CD14-positive monocyte (primary cell): Measurements from ENCODE around the gene TMEM175. TPM values are rescaled to one million over a fixed set of nuclear protein-coding genes. Genes with fewer than 3 reads are reported as not detected.
"Not testable (repeated sequence)": the region's sequence is repeated elsewhere in the genome, so short reads cannot be mapped to it uniquely, and the experiment has no call there.

Experiments used
- DNase-seq, 3 donors: peaks; one replicate each; pipeline ENCODE4 v3.0.0-alpha.2; 2011 to 2022
- H2AFZ ChIP-seq: 2 replicates; pipeline ENCODE4 v1.6.0; 2012; ENCODE audit warnings: mild to moderate bottlenecking, low read depth, low read length, inconsistent platforms; ENCODE audit not compliant: insufficient read depth, poor library complexity, severe bottlenecking
- H3K27ac ChIP-seq, 2 donors: 1 replicate in 1 of 2; 2 replicates in 1 of 2; pipeline ENCODE4 v1.5.1; 2012 to 2013; ENCODE audit warnings: low read length in 2 of 2, control low read depth in 1 of 2, inconsistent platforms in 1 of 2, low read depth in 1 of 2, mild to moderate bottlenecking in 1 of 2
- H3K27me3 ChIP-seq, 2 donors: one replicate each; pipeline versions ENCODE4 v1.6.0 to v1.6.1; 2011 to 2013; ENCODE audit warnings: low read length in 2 of 2; ENCODE audit not compliant: control insufficient read depth in 2 of 2, insufficient read depth in 2 of 2
- H3K36me3 ChIP-seq, 2 donors: replicated peaks in 1 of 2; 1 replicate in 1 of 2; 2 replicates in 1 of 2; pipeline versions ENCODE4 v1.5.1 to v1.6.1; 2012 to 2013; ENCODE audit warnings: low read length in 2 of 2, control low read depth in 1 of 2, inconsistent platforms in 1 of 2, mild to moderate bottlenecking in 1 of 2; ENCODE audit not compliant: insufficient read depth in 2 of 2, control insufficient read depth in 1 of 2
- H3K4me1 ChIP-seq, 2 donors: 1 replicate in 1 of 2; 2 replicates in 1 of 2; pipeline versions ENCODE4 v1.5.1 to v1.6.1; 2012 to 2013; ENCODE audit warnings: low read length in 2 of 2, control low read depth in 1 of 2, inconsistent platforms in 1 of 2, mild to moderate bottlenecking in 1 of 2, moderate library complexity in 1 of 2; ENCODE audit not compliant: insufficient read depth in 2 of 2, control insufficient read depth in 1 of 2
- H3K4me2 ChIP-seq: replicated peaks from 2 replicates; pipeline ENCODE3; 2012; ENCODE audit warnings: low read length, moderate library complexity, mild to moderate bottlenecking; ENCODE audit not compliant: poor library complexity, severe bottlenecking; ENCODE audit errors: extremely low read depth
- H3K4me3 ChIP-seq, 3 experiments: fragments of 200-600 bp in 1 of 3; sonication (generic) in 1 of 3; replicated peaks in 1 of 3; 1 replicate in 2 of 3; 2 replicates in 1 of 3; pipeline ENCODE4 v1.5.1; 2011 to 2013; ENCODE audit warnings: low read length in 3 of 3, mild to moderate bottlenecking in 3 of 3, control low read depth in 2 of 3, low read depth in 2 of 3, inconsistent platforms in 1 of 3, moderate library complexity in 1 of 3
- H3K79me2 ChIP-seq: 2 replicates; pipeline ENCODE4 v1.6.0; 2012; ENCODE audit warnings: mild to moderate bottlenecking, control low read depth, inconsistent platforms, low read length, moderate library complexity; ENCODE audit not compliant: insufficient read depth
- H3K9ac ChIP-seq: 2 replicates; pipeline ENCODE4 v1.6.0; 2017; ENCODE audit warnings: low read length, mild to moderate bottlenecking; ENCODE audit not compliant: insufficient read depth, poor library complexity, severe bottlenecking
- H3K9me3 ChIP-seq, 2 donors: replicated peaks in 1 of 2; 1 replicate in 1 of 2; 2 replicates in 1 of 2; pipeline versions ENCODE4 v1.5.1 to v1.6.1; 2012 to 2013; ENCODE audit warnings: low read length in 2 of 2, control low read depth in 1 of 2; ENCODE audit not compliant: control insufficient read depth in 1 of 2, insufficient read depth in 1 of 2
- H4K20me1 ChIP-seq: 2 replicates; pipeline ENCODE4 v1.6.0; 2012; ENCODE audit warnings: mild to moderate bottlenecking, low read length, control low read depth, moderate library complexity; ENCODE audit not compliant: insufficient read depth
- H3K27ac Mint-ChIP-seq, 7 donors: one replicate each; pipeline ENCODE4 v1.8.0; 2020; ENCODE audit warnings: mild to moderate bottlenecking in 7 of 7, mixed read lengths in 7 of 7, moderate library complexity in 6 of 7, inconsistent platforms in 2 of 7
- H3K27me3 Mint-ChIP-seq, 3 donors: one replicate each; pipeline ENCODE4 v1.8.0; 2021 to 2022; ENCODE audit warnings: low read depth in 3 of 3, mild to moderate bottlenecking in 3 of 3, mixed read lengths in 3 of 3, moderate library complexity in 3 of 3, inconsistent platforms in 1 of 3
- H3K36me3 Mint-ChIP-seq, 2 donors: one replicate each; pipeline ENCODE4 v1.8.0; 2020; ENCODE audit warnings: mixed read lengths in 2 of 2, inconsistent platforms in 1 of 2, mild to moderate bottlenecking in 1 of 2
- H3K4me1 Mint-ChIP-seq: one replicate; pipeline ENCODE4 v1.8.0; 2020; ENCODE audit warnings: mild to moderate bottlenecking, mixed read lengths
- H3K4me3 Mint-ChIP-seq, 2 donors: one replicate each; pipeline ENCODE4 v1.8.0; 2020; ENCODE audit warnings: mild to moderate bottlenecking in 2 of 2, mixed read lengths in 2 of 2, moderate library complexity in 1 of 2
- H3K9me3 Mint-ChIP-seq, 7 donors: one replicate each; pipeline ENCODE4 v1.8.0; 2020 to 2022; ENCODE audit warnings: mixed read lengths in 7 of 7, mild to moderate bottlenecking in 6 of 7, moderate library complexity in 6 of 7, inconsistent platforms in 2 of 7
- WGBS: methylation state at CpG from one replicate; pipeline ENCODE4 v1.1.5; 2013; ENCODE audit warnings: missing lambda C conversion rate; ENCODE audit not compliant: insufficient coverage; 5-methylcytosine and 5-hydroxymethylcytosine counted together
- intact Hi-C, 2 donors: fragments of 100-400 bp; cut with micrococcal nuclease; formaldehyde crosslinking; loops; one replicate each; pipeline versions ENCODE4 v1.15.0 to v1.15.1; 2023
- polyA plus RNA-seq, 3 donors: library from polyadenylated mRNA; depleted of rRNA in 1 of 3; unstranded in 2 of 3; stranded (reverse) in 1 of 3; fragments of 300-500 nt in 2 of 3; fragments of >200 nt in 1 of 3; fragmentation: Illumina TruSeq in 2 of 3; gene quantifications; 1 replicate in 2 of 3; 2 replicates in 1 of 3; pipeline ENCODE4 v1.2.3, GENCODE V29; 2012 to 2021
- TF ChIP-seq, protein P1 (sequence below): fragments of 200-600 bp; IDR thresholded peaks from one replicate; pipeline ENCODE4 v1.8.0; 2022; ENCODE audit warnings: antibody characterized with exemption, mild to moderate bottlenecking

The TMEM175 gene
- polyA plus RNA-seq, 3 donors = 18.9 to 216 (median 20.7) TPM

DNA sequence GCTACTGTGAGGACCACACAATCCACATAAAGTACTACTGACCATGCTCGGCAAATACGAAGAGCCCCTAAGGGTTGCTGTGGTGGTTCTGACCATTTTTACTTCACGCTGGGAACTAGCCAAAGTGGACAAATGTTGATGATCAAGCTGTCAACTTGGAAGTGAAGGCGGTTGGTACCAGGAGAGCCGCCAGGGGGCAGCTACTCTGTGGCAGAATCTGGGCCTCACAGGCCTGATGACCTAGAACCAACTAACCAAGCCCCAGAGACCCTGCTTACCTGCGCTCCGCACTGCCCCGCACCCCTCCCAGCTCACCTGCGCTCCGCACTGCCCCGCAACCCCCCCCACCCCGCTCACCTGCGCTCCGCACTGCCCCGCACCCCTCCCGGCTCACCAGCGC, 5.7 kb upstream of the TMEM175 start:
- Mint-ChIP-seq H3K9me3 (no peaks in the 10 kb centered on the region), H3K27ac (peak overlapping the region in 1 of 7 donors; percentile 76), H3K4me1 (peaks cover 69% of the 10 kb centered on the region), H3K27me3 (peaks cover 0 to 4% (median 0%) of the 10 kb centered on the region in 3 donors), H3K36me3 (peaks cover 11 to 40% of the 10 kb centered on the region in 2 donors), H3K4me3 (no peak overlapping the region)
- intact Hi-C loops = no loop called here
- Histone ChIP-seq H3K4me1 (peaks cover 37 to 52% of the 10 kb centered on the region in 2 donors), H3K4me2 (no peak overlapping the region), H4K20me1 (peaks cover 99% of the 10 kb centered on the region), H3K27me3 (no peaks in the 10 kb centered on the region), H3K36me3 (peaks cover 7 to 21% of the 10 kb centered on the region in 2 donors), H3K9me3 (no peaks in the 10 kb centered on the region), H3K9ac (no peak overlapping the region), H3K27ac (peak overlapping the region in 1 of 2 donors; percentile 11), H2AFZ (no peak overlapping the region), H3K4me3 (no peak overlapping the region), H3K79me2 (peaks cover 94% of the 10 kb centered on the region)
- no CpG with 5 or more reads among the region's 17 CpGs for WGBS
- TF ChIP-seq, protein P1, sequence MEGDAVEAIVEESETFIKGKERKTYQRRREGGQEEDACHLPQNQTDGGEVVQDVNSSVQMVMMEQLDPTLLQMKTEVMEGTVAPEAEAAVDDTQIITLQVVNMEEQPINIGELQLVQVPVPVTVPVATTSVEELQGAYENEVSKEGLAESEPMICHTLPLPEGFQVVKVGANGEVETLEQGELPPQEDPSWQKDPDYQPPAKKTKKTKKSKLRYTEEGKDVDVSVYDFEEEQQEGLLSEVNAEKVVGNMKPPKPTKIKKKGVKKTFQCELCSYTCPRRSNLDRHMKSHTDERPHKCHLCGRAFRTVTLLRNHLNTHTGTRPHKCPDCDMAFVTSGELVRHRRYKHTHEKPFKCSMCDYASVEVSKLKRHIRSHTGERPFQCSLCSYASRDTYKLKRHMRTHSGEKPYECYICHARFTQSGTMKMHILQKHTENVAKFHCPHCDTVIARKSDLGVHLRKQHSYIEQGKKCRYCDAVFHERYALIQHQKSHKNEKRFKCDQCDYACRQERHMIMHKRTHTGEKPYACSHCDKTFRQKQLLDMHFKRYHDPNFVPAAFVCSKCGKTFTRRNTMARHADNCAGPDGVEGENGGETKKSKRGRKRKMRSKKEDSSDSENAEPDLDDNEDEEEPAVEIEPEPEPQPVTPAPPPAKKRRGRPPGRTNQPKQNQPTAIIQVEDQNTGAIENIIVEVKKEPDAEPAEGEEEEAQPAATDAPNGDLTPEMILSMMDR = no peak
- no peak for DNase-seq

DNA sequence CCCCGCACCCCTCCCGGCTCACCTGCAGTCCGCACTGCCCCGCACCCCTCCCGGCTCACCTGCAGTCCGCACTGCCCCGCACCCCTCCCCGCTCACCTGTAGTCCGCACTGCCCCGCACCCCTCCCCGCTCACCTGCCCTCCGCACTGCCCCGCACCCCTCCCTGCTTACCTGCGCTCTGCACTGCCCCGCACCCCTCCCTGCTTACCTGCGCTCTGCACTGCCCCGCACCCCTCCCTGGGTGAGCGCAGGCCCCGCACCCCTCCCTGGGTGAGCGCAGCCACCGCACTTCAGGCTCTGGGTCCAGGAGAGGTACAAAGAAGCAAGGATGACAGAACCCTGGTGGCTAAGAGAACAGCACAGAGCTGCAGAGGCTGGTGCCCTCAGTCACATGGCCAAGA, 4.7 kb upstream of the TMEM175 start:
- H3K27me3 ChIP-seq, intact Hi-C loops, H3K9me3 Mint-ChIP-seq, DNase-seq, H3K9me3 ChIP-seq, H3K4me2 ChIP-seq, H3K27me3 Mint-ChIP-seq, H2AFZ ChIP-seq, H3K4me3 Mint-ChIP-seq, H3K4me3 ChIP-seq, H3K9ac ChIP-seq, H3K27ac ChIP-seq: not testable (repeated sequence)
- Histone ChIP-seq H3K4me1 (peaks cover 34 to 53% of the 10 kb centered on the region in 2 donors), H3K79me2 (peaks cover 93% of the 10 kb centered on the region), H3K36me3 (peaks cover 7 to 13% of the 10 kb centered on the region in 2 donors), H4K20me1 (peaks cover 91% of the 10 kb centered on the region)
- Mint-ChIP-seq H3K4me1 (peaks cover 60% of the 10 kb centered on the region), H3K36me3 (peaks cover 9 to 32% of the 10 kb centered on the region in 2 donors), H3K27ac (peak overlapping the region in 3 of 7 donors; percentile 16 to 50 (median 46))
- WGBS = 97% methylated on average over 7 of the region's 21 CpGs
